Vagina (tissue), 2 donors: ENCODE results near the gene NPAS2. TPM values are rescaled to one million over a fixed set of nuclear protein-coding genes. Genes with fewer than 3 reads are reported as not detected.

Experiments
- DNase-seq, 2 donors: peaks; one replicate each; pipeline ENCODE4 v3.0.0-alpha.2; 2017; ENCODE audit errors: extremely low spot score in 2 of 2
- H3K27ac ChIP-seq: fragments of 200-600 bp; sonication (generic); one replicate; pipeline ENCODE4 v1.5.1; 2019
- H3K27me3 ChIP-seq: fragments of 200-600 bp; sonication (generic); one replicate; pipeline ENCODE4 v1.5.1; 2019
- H3K36me3 ChIP-seq, 2 donors: fragments of 200-600 bp; sonication (generic); one replicate each; pipeline ENCODE4 v1.5.1; 2017 to 2019
- H3K4me1 ChIP-seq: fragments of 200-600 bp; sonication (generic); one replicate; pipeline ENCODE4 v1.5.1; 2019
- H3K4me3 ChIP-seq, 2 donors: fragments of 200-600 bp; sonication (generic); 1 replicate in 1 of 2; 2 replicates in 1 of 2; pipeline ENCODE4 v1.5.1; 2016 to 2019
- H3K9me3 ChIP-seq: fragments of 200-600 bp; sonication (generic); one replicate; pipeline ENCODE4 v1.5.1; 2019
- POLR2A ChIP-seq, 2 donors: fragments of 450-650 bp; IDR thresholded peaks; one replicate each; pipeline ENCODE4 v1.6.1; 2017; ENCODE audit warnings: antibody characterized with exemption in 2 of 2, mild to moderate bottlenecking in 2 of 2, moderate library complexity in 2 of 2
- POLR2AphosphoS5 ChIP-seq, 2 donors: sonication (generic); formaldehyde crosslinking; IDR thresholded peaks; one replicate each; pipeline ENCODE4 v1.9.0; 2017; ENCODE audit warnings: antibody characterized with exemption in 2 of 2, mild to moderate bottlenecking in 2 of 2, low read depth in 1 of 2; ENCODE audit not compliant: insufficient read depth in 1 of 2
- intact Hi-C: fragments of 100-400 bp; cut with DNase I; formaldehyde crosslinking; loops from one replicate; pipeline ENCODE4 v1.15.1; 2023
- total RNA-seq: library from RNA; depleted of rRNA; stranded (reverse); fragments of >200 nt; gene quantifications from one replicate; pipeline ENCODE4 v1.2.3, GENCODE V29; 2016
- TF ChIP-seq, protein P1 (sequence below), 3 experiments: fragments of 450-650 bp in 2 of 3; fragments of 200-600 bp in 1 of 3; sonication (generic) in 1 of 3; IDR thresholded peaks; one replicate each; pipeline ENCODE4 v1.5.1; 2017 to 2019; ENCODE audit warnings: antibody characterized with exemption in 3 of 3, mild to moderate bottlenecking in 2 of 3, moderate library complexity in 2 of 3

NPAS2 gene
- total RNA-seq, 1 donor from 2014 or later = 37.6 TPM

DNA sequence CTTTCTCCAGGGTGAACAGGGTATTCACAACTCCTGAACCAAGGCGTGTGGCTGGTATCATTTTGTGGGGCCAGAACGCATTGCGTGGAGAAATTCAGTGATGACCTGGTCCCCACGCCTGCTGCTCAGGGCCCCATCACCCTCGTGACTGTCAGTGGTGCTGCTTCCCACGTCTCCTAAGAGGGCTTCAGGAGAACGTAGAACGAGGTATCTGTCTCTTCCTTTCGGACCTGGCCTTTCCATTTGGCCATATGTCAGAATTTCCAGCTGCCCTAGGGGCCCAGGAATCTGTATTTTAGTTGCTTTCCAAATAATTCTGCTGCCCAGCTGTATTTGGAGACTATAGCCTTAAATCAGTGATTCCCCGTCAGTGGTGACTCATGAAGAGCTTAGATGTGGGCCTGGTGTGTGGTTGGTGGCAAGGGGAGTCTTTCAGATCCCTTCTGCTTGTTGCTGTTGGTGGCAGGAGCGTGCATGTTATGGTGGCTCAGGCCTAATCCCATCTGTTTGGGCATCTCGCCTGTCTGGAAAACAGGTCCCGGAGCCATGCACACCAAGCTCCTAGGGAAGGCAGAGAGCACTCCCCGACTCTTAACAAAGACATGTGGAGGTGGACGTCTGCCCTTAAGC, 56.4 kb downstream of the NPAS2 start:
- Histone ChIP-seq H3K27me3 (no peaks in the 10 kb centered on the region), H3K27ac (no peak overlapping the region), H3K36me3 (no peaks in the 10 kb centered on the region), H3K4me3 (no peak overlapping the region), H3K9me3 (no peaks in the 10 kb centered on the region), H3K4me1 (peaks cover 9% of the 10 kb centered on the region)
- TF ChIP-seq POLR2A (IDR thresholded peaks at IDR 0.05) (no peak), POLR2AphosphoS5 (IDR thresholded peaks at IDR 0.05; ENCODE audit: insufficient read depth in 1 of 2, low read depth in 1 of 2) (no peak)
- TF ChIP-seq, protein P1, sequence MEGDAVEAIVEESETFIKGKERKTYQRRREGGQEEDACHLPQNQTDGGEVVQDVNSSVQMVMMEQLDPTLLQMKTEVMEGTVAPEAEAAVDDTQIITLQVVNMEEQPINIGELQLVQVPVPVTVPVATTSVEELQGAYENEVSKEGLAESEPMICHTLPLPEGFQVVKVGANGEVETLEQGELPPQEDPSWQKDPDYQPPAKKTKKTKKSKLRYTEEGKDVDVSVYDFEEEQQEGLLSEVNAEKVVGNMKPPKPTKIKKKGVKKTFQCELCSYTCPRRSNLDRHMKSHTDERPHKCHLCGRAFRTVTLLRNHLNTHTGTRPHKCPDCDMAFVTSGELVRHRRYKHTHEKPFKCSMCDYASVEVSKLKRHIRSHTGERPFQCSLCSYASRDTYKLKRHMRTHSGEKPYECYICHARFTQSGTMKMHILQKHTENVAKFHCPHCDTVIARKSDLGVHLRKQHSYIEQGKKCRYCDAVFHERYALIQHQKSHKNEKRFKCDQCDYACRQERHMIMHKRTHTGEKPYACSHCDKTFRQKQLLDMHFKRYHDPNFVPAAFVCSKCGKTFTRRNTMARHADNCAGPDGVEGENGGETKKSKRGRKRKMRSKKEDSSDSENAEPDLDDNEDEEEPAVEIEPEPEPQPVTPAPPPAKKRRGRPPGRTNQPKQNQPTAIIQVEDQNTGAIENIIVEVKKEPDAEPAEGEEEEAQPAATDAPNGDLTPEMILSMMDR (IDR thresholded peaks at IDR 0.05) = no peak
- DNase-seq = no peak
- intact Hi-C loops = no loop called here

DNA sequence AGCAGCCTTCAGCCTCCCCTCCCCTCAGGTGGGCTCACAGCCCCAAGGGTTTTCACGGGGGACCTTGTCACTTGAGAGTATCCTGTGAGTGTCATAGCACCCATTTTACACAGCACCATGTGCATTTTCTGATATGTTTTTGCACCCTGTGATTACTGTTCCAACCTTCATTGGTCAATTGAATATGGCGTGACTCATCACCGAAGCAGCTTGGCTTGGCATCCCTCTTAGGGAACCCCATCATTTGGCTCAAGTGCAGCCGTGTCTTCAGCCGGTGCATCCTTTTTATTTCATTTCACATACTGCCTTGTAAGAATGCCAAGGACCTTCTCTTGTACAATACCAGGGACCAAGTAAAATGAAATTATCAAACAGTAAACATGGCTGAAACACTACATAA, 57.6 kb downstream of the NPAS2 start:
- Histone ChIP-seq H3K27ac (no peak overlapping the region), H3K36me3 (no peaks in the 10 kb centered on the region), H3K9me3 (no peaks in the 10 kb centered on the region), H3K27me3 (no peaks in the 10 kb centered on the region), H3K4me1 (peaks cover 10% of the 10 kb centered on the region), H3K4me3 (no peak overlapping the region)
- no peak for DNase-seq
- no peak for TF ChIP-seq POLR2A (IDR thresholded peaks at IDR 0.05)
- no peak for TF ChIP-seq POLR2AphosphoS5 (IDR thresholded peaks at IDR 0.05; ENCODE audit: insufficient read depth in 1 of 2, low read depth in 1 of 2)
- TF ChIP-seq, protein P1 (IDR thresholded peaks at IDR 0.05) = no peak
- intact Hi-C loops = no loop called here

DNA sequence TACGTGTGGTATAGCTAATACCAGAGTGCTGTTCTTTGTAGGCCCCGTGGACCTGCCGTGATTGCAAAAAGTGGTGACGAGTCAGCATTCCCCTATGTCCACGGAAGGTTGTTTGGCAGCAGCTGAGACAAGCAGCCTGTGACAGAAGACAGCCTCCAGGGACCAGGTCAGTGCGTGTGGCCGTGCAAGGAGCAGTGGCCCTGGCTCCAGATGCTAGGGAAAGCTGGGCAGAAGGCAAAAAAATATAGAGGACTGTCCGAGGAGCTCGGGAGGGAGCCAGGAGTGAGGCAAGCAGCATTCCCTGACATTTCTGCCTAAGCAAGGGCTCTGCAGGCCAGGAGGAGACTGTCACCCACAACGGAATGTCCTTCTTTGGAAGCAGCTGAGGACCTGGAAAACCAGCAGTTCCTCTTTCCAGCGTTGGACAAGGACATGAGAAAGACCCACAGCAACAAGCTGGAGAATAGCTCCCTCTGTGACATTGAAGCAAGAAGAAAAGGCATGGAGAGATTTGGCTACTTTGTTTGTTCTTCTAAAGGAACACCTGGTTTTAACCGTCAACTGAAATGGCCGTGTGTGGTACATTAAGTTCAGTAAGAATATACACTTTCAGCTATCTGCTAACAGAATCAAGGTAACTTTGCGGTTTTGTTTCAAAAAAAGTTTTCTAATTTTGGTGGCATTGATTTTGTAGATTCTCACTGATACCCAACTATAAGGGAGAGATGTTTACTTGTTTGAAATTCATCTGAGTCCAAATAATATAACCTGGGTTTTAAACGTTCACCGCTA, 58.3 kb downstream of the NPAS2 start:
- H3K9me3 ChIP-seq = no peaks in the 10 kb centered on the region
- intact Hi-C loops = no loop called here
- no peak for DNase-seq
- H3K27ac ChIP-seq = no peak overlapping the region
- no peak overlapping the region for H3K4me3 ChIP-seq
- no peaks in the 10 kb centered on the region for H3K27me3 ChIP-seq
- TF ChIP-seq POLR2A (IDR thresholded peaks at IDR 0.05) (no peak), POLR2AphosphoS5 (IDR thresholded peaks at IDR 0.05; ENCODE audit: insufficient read depth in 1 of 2, low read depth in 1 of 2) (no peak)
- TF ChIP-seq, protein P1 (IDR thresholded peaks at IDR 0.05) = no peak
- peaks cover 16% of the 10 kb centered on the region for H3K4me1 ChIP-seq
- H3K36me3 ChIP-seq = no peaks in the 10 kb centered on the region

DNA sequence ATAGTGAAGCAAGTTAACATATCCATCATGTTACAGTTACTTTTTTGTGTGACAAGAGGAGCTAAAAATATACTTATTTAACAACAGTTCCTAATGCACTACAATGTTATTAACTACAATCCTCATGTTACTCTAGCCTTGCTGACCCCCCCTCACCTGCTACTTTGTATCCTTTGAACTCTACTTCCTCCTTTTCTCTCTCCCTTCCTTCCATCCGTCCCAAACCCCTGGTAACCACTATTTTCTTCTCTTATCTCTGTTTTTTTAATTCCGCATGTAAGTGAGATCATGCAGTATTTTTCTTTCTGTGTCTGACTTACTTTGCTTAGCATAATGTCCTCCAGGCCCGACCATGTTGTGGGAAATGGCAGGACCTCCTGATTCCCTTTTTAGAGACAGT, 59.4 kb downstream of the NPAS2 start:
- Histone ChIP-seq H3K27ac (no peak overlapping the region), H3K4me1 (peaks cover 16% of the 10 kb centered on the region), H3K36me3 (no peaks in the 10 kb centered on the region), H3K9me3 (no peaks in the 10 kb centered on the region), H3K27me3 (no peaks in the 10 kb centered on the region), H3K4me3 (no peak overlapping the region)
- no peak for TF ChIP-seq POLR2AphosphoS5 (IDR thresholded peaks at IDR 0.05; ENCODE audit: insufficient read depth in 1 of 2, low read depth in 1 of 2)
- TF ChIP-seq POLR2A (IDR thresholded peaks at IDR 0.05) = no peak
- TF ChIP-seq, protein P1 (IDR thresholded peaks at IDR 0.05) = no peak
- DNase-seq = no peak
- intact Hi-C loops = no loop called here

DNA sequence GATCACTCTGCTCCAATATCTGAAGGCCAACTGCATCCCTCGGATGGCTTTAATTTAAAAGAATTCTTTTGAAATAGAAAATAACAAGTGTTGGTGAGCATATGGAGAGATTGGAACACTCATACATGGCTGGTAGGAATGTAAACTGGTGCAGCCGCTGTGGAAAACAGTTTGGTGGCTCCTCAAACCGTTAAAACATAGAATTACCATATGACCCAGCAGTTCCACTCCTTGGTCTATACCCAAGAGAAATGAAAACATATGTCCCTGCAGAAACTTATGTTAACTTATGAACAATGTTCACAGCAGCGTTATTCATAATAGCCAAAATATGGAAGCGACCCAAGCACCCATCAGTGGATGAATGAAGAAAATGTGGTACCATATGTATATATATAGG, 60.1 kb downstream of the NPAS2 start:
- intact Hi-C loops = no loop called here
- H3K9me3 ChIP-seq = no peaks in the 10 kb centered on the region
- DNase-seq = no peak
- no peaks in the 10 kb centered on the region for H3K27me3 ChIP-seq
- H3K4me3 ChIP-seq = no peak overlapping the region
- TF ChIP-seq POLR2A (IDR thresholded peaks at IDR 0.05) (no peak), POLR2AphosphoS5 (IDR thresholded peaks at IDR 0.05; ENCODE audit: insufficient read depth in 1 of 2, low read depth in 1 of 2) (no peak)
- TF ChIP-seq, protein P1 (IDR thresholded peaks at IDR 0.05) = no peak
- H3K27ac ChIP-seq = no peak overlapping the region
- no peaks in the 10 kb centered on the region for H3K36me3 ChIP-seq
- peaks cover 16% of the 10 kb centered on the region for H3K4me1 ChIP-seq
